GM23338 (cell line): ENCODE data around the gene NKD1. TPM values are rescaled to one million over a fixed set of nuclear protein-coding genes. Genes with fewer than 3 reads are reported as not detected.

Experiments used
- ATAC-seq: fragments of 200-7000 bp; cut with Tn5 transposase; 3 replicates; pipeline ENCODE4 v1.9.1; 2020
- DNase-seq: peaks from one replicate; pipeline ENCODE4 v3.0.0-alpha.2; 2015; ENCODE audit warnings: low spot score
- H2AFZ ChIP-seq: fragments of 200-600 bp; sonication (generic); 2 replicates; pipeline ENCODE4 v1.8.0; 2016; ENCODE audit warnings: antibody characterized with exemption, mild to moderate bottlenecking, moderate library complexity
- H3F3A ChIP-seq: fragments of 200-600 bp; sonication (generic); replicated peaks from 2 replicates; pipeline ENCODE4 v1.8.0; 2017; ENCODE audit warnings: antibody characterized with exemption, mixed run types, low read depth
- H3K27ac ChIP-seq: fragments of 200-600 bp; sonication (generic); 2 replicates; pipeline ENCODE4 v1.6.1; 2016; ENCODE audit warnings: low read depth
- H3K27me3 ChIP-seq: fragments of 200-600 bp; sonication (generic); 2 replicates; pipeline ENCODE4 v1.8.0; 2016; ENCODE audit warnings: mild to moderate bottlenecking, mixed run types, moderate library complexity; ENCODE audit not compliant: insufficient read depth
- H3K36me3 ChIP-seq: fragments of 200-600 bp; sonication (generic); 2 replicates; pipeline ENCODE4 v1.8.0; 2016; ENCODE audit warnings: mild to moderate bottlenecking; ENCODE audit not compliant: insufficient read depth
- H3K4me1 ChIP-seq: fragments of 200-600 bp; sonication (generic); 2 replicates; pipeline ENCODE4 v1.8.0; 2016; ENCODE audit warnings: mild to moderate bottlenecking, moderate library complexity; ENCODE audit not compliant: insufficient read depth
- H3K4me2 ChIP-seq: fragments of 200-600 bp; sonication (generic); 2 replicates; pipeline ENCODE4 v1.7.1; 2017; ENCODE audit warnings: mixed run types
- H3K4me3 ChIP-seq: fragments of 200-600 bp; sonication (generic); 2 replicates; pipeline ENCODE4 v1.6.1; 2016; ENCODE audit warnings: mixed run types
- H3K79me2 ChIP-seq: fragments of 200-600 bp; sonication (generic); replicated peaks from 2 replicates; pipeline ENCODE4 v1.8.0; 2017; ENCODE audit warnings: mild to moderate bottlenecking; ENCODE audit not compliant: insufficient read depth
- H3K9me2 ChIP-seq: fragments of 200-600 bp; sonication (generic); 2 replicates; pipeline ENCODE4 v1.8.0; 2017; ENCODE audit not compliant: insufficient read depth
- H4K20me1 ChIP-seq: fragments of 200-600 bp; sonication (generic); replicated peaks from 2 replicates; pipeline ENCODE4 v1.8.0; 2017; ENCODE audit warnings: mild to moderate bottlenecking; ENCODE audit not compliant: insufficient read depth
- H3K27ac Mint-ChIP-seq: 2 replicates; pipeline ENCODE4 v1.8.0; 2020; ENCODE audit warnings: inconsistent platforms, mild to moderate bottlenecking, moderate library complexity, mixed read lengths
- H3K27me3 Mint-ChIP-seq: 3 replicates; pipeline ENCODE4 v1.8.0; 2022; ENCODE audit warnings: low read depth, mild to moderate bottlenecking, moderate library complexity, mixed read lengths, inconsistent platforms; ENCODE audit not compliant: insufficient read depth, poor library complexity
- H3K36me3 Mint-ChIP-seq: 3 replicates; pipeline ENCODE4 v1.8.0; 2021; ENCODE audit warnings: low read depth, mild to moderate bottlenecking, inconsistent platforms, moderate library complexity, mixed read lengths
- H3K4me1 Mint-ChIP-seq: 3 replicates; pipeline ENCODE4 v1.8.0; 2020; ENCODE audit warnings: mild to moderate bottlenecking, inconsistent platforms, mixed read lengths
- H3K4me3 Mint-ChIP-seq: 3 replicates; pipeline ENCODE4 v1.8.0; 2021; ENCODE audit warnings: moderate library complexity, mild to moderate bottlenecking, inconsistent platforms, mixed read lengths
- H3K9me3 Mint-ChIP-seq: 3 replicates; pipeline ENCODE4 v1.8.0; 2020; ENCODE audit warnings: moderate library complexity, mild to moderate bottlenecking, inconsistent platforms, mixed read lengths
- EZH2 ChIP-seq: fragments of 200-600 bp; sonication (generic); IDR thresholded peaks from one replicate; pipeline ENCODE4 v1.8.0; 2017; ENCODE audit warnings: antibody characterized with exemption, mild to moderate bottlenecking, low read depth; ENCODE audit not compliant: unreplicated experiment
- JUNB ChIP-seq: IDR thresholded peaks from one replicate; pipeline ENCODE4 v1.6.1; 2016; ENCODE audit warnings: antibody characterized with exemption; ENCODE audit not compliant: unreplicated experiment
- POLR2AphosphoS5 ChIP-seq: IDR thresholded peaks from 2 replicates; pipeline ENCODE4 v1.6.1; 2016; ENCODE audit warnings: antibody characterized with exemption, low read depth
- STAT1 ChIP-seq: IDR thresholded peaks from one replicate; pipeline ENCODE4 v1.6.1; 2016; ENCODE audit warnings: antibody characterized with exemption; ENCODE audit not compliant: unreplicated experiment
- ZNF331 ChIP-seq: fragments of 250-450 bp; sonication (Bioruptor Pico); IDR thresholded peaks from 2 replicates; pipeline ENCODE4 v1.5.0; 2020; ENCODE audit warnings: low read depth, mild to moderate bottlenecking, moderate library complexity
- ZNF462 ChIP-seq: fragments of 250-450 bp; sonication (Bioruptor Pico); IDR thresholded peaks from 2 replicates; pipeline ENCODE4 v1.5.0; 2020; ENCODE audit warnings: mild to moderate bottlenecking, moderate library complexity
- polyA plus RNA-seq: library from polyadenylated mRNA; unstranded; fragments of >200 nt; fragmentation: Nextera tagmentation; extraction: Ambion mirVana; gene quantifications from 2 replicates; pipeline ENCODE4 v1.2.1, GENCODE V29; 2016
- total RNA-seq: library from RNA; depleted of rRNA; stranded (reverse); fragments of >200 nt; shearing (Covaris generic); gene quantifications from 2 replicates; pipeline ENCODE4 v1.2.3, GENCODE V29; 2014

Gene NKD1
- total and polyA plus RNA-seq, 2 experiments from 2014 or later, result 2.1 to 2.3 TPM

- no peaks in the 10 kb centered on the region for H4K20me1 ChIP-seq
- H3K9me2 ChIP-seq, result no peaks in the 10 kb centered on the region
- no peaks in the 10 kb centered on the region for H3F3A ChIP-seq
- no peak overlapping the region for H3K4me3 ChIP-seq
- Mint-ChIP-seq H3K4me1 (peaks cover 18% of the 10 kb centered on the region; the same call in 2 of the 3 replicates), H3K36me3 (no peaks in the 10 kb centered on the region), H3K4me3 (no peak overlapping the region), H3K9me3 (no peaks in the 10 kb centered on the region), H3K27ac (peak overlapping the region; percentile 65; the same call in 1 of the 2 replicates), H3K27me3 (peaks cover 10% of the 10 kb centered on the region)
- no peak for TF ChIP-seq EZH2
- TF ChIP-seq POLR2AphosphoS5, result no peak
- no peak for TF ChIP-seq STAT1
- TF ChIP-seq JUNB, result no peak
- no peak for TF ChIP-seq ZNF331 (CRISPR knock-in tag)
- no peak for TF ChIP-seq ZNF462 (CRISPR knock-in tag)
- no peak overlapping the region for H3K4me2 ChIP-seq
- no peaks in the 10 kb centered on the region for H3K36me3 ChIP-seq
- no peaks in the 10 kb centered on the region for H3K27me3 ChIP-seq
- no peak overlapping the region for H2AFZ ChIP-seq
- ATAC-seq, result no peak; the same call in 2 of the 3 replicates
- no peaks in the 10 kb centered on the region for H3K79me2 ChIP-seq
- 0 out of 2 replicates have a peak, but pooled peaks cover 3% of the 10 kb centered on the region for H3K4me1 ChIP-seq
- H3K27ac ChIP-seq, result no peak overlapping the region
- no peak for DNase-seq
Observed at GRCh38 chr16:50594308-50595260, 46.4 kb downstream of the NKD1 start.
